WTC11 (cell line): ENCODE data around the gene DPYSL3. TPM values are rescaled to one million over a fixed set of nuclear protein-coding genes. Genes with fewer than 3 reads are reported as not detected.
A peak's percentile ranks its signal among the peaks of the same experiment; 100 is the strongest.
"Not testable (repeated sequence)": the region's sequence is repeated elsewhere in the genome, so short reads cannot be mapped to it uniquely, and the experiment has no call there.

Experiments used
- ATAC-seq: fragments of 200-7000 bp; cut with Tn5 transposase; 2 replicates; pipeline ENCODE4 v1.10.0; 2021; ENCODE audit warnings: mild to moderate bottlenecking, moderate library complexity
- CTCF ChIA-PET: fragments of 300-600 bp; sonication (Branson Sonifier 250); formaldehyde crosslinking; loops from one replicate; lab custom pipeline; 2021; ENCODE audit warnings: antibody characterized with exemption; lab: Charles Lee
- POLR2A ChIA-PET: fragments of 350-600 bp; sonication (Branson Sonifier 250); formaldehyde crosslinking; loops from one replicate; lab custom pipeline; 2021; ENCODE audit warnings: antibody characterized with exemption; lab: Charles Lee
- DNase-seq: peaks from one replicate; pipeline ENCODE4 v3.0.0; 2021; ENCODE audit warnings: low spot score
- H3K27ac Mint-ChIP-seq: 2 replicates; pipeline ENCODE4 v1.8.0; 2021; ENCODE audit warnings: mixed read lengths
- H3K27me3 Mint-ChIP-seq: 2 replicates; pipeline ENCODE4 v1.8.0; 2021; ENCODE audit warnings: low read depth, mild to moderate bottlenecking, moderate library complexity, mixed read lengths
- H3K36me3 Mint-ChIP-seq: 2 replicates; pipeline ENCODE4 v1.8.0; 2021; ENCODE audit warnings: mixed read lengths
- H3K4me1 Mint-ChIP-seq: 2 replicates; pipeline ENCODE4 v1.8.0; 2022; ENCODE audit warnings: mixed read lengths
- H3K4me3 Mint-ChIP-seq: 2 replicates; pipeline ENCODE4 v1.8.0; 2021; ENCODE audit warnings: mild to moderate bottlenecking, moderate library complexity, mixed read lengths
- H3K9me3 Mint-ChIP-seq: 2 replicates; pipeline ENCODE4 v1.8.0; 2021; ENCODE audit warnings: mixed read lengths
- CDX4 ChIP-seq: fragments of 250-450 bp; sonication (Bioruptor Pico); IDR thresholded peaks from 2 replicates; pipeline ENCODE4 v1.9.0; 2021; ENCODE audit warnings: moderate library complexity, mild to moderate bottlenecking, inconsistent platforms, borderline replicate concordance
- CREB1 ChIP-seq: sonication (generic); formaldehyde crosslinking; IDR thresholded peaks from 2 replicates; pipeline ENCODE4 v1.8.0; 2023; ENCODE audit warnings: mild to moderate bottlenecking, missing genetic modification reagents
- CREM ChIP-seq: sonication (generic); formaldehyde crosslinking; IDR thresholded peaks from 2 replicates; pipeline ENCODE4 v1.8.1; 2022; ENCODE audit warnings: mild to moderate bottlenecking, missing genetic modification reagents, moderate library complexity
- CTCF ChIP-seq: fragments of 200-600 bp; IDR thresholded peaks from 2 replicates; pipeline ENCODE4 v1.8.0; 2022; ENCODE audit warnings: antibody characterized with exemption
- ESRRA ChIP-seq: sonication (generic); formaldehyde crosslinking; IDR thresholded peaks from 2 replicates; pipeline ENCODE4 v1.8.1; 2022; ENCODE audit warnings: mild to moderate bottlenecking, missing genetic modification reagents, borderline replicate concordance
- FOXP1 ChIP-seq: sonication (generic); formaldehyde crosslinking; IDR thresholded peaks from 2 replicates; pipeline ENCODE4 v1.8.0; 2022; ENCODE audit warnings: missing genetic modification reagents, mild to moderate bottlenecking, moderate library complexity, borderline replicate concordance
- GTF2I ChIP-seq: fragments of 250-450 bp; sonication (Bioruptor Pico); conservative IDR thresholded peaks from 2 replicates; pipeline ENCODE4 v1.4.0; 2021; ENCODE audit warnings: mild to moderate bottlenecking
- NR1H2 ChIP-seq: sonication (generic); formaldehyde crosslinking; IDR thresholded peaks from 2 replicates; pipeline ENCODE4 v1.9.0; 2021; ENCODE audit warnings: mild to moderate bottlenecking, moderate library complexity, missing genetic modification reagents
- NR2C2 ChIP-seq: sonication (generic); formaldehyde crosslinking; IDR thresholded peaks from 2 replicates; pipeline ENCODE4 v1.8.0; 2022; ENCODE audit warnings: mild to moderate bottlenecking, missing genetic modification reagents
- PRRX2 ChIP-seq: fragments of 250-450 bp; sonication (Bioruptor Pico); IDR thresholded peaks from 2 replicates; pipeline ENCODE4 v1.8.0; 2021; ENCODE audit warnings: mild to moderate bottlenecking
- RELA ChIP-seq: sonication (generic); formaldehyde crosslinking; IDR thresholded peaks from 2 replicates; pipeline ENCODE4 v1.8.1; 2022; ENCODE audit warnings: missing genetic modification reagents, mild to moderate bottlenecking, borderline replicate concordance
- SMAD4 ChIP-seq: sonication (generic); formaldehyde crosslinking; IDR thresholded peaks from 2 replicates; pipeline ENCODE4 v1.8.0; 2022; ENCODE audit warnings: mild to moderate bottlenecking, missing genetic modification reagents
- ZNF138 ChIP-seq: sonication (generic); formaldehyde crosslinking; conservative IDR thresholded peaks from 2 replicates; pipeline ENCODE4 v1.8.1; 2022; ENCODE audit warnings: mild to moderate bottlenecking, moderate library complexity, missing genetic modification reagents
- total RNA-seq: library from RNA; stranded (reverse); gene quantifications from 3 replicates; pipeline ENCODE4 v1.2.3, GENCODE V29; 2021

DPYSL3 gene
- total RNA-seq, 1 experiment from 2014 or later = 358 TPM

GRCh38 chr5:147371290-147371689, 138.6 kb downstream of the DPYSL3 start:
- CTCF ChIA-PET = interaction anchor here (0.5 to 2.9 kb wide), 2 partner anchors 148 to 161 kb away, joined by 3 to 75 read pairs; no protein-coding TSS in a partner anchor
- H3K27ac Mint-ChIP-seq = no peak overlapping the region
- H3K36me3 Mint-ChIP-seq = no peaks in the 10 kb centered on the region
- TF ChIP-seq ZNF138 (CRISPR knock-in tag) (no peak), GTF2I (peak; percentile 67; the same call in 1 of the 2 replicates)
- TF ChIP-seq, all 79 proteins: peak for 1
- H3K4me1 Mint-ChIP-seq = peaks cover 12% of the 10 kb centered on the region
- H3K27me3 Mint-ChIP-seq = no peaks in the 10 kb centered on the region
- H3K9me3 Mint-ChIP-seq = peaks cover 3% of the 10 kb centered on the region; the same call in 1 of the 2 replicates
- POLR2A ChIA-PET = interaction anchor here (0.6 kb wide), 1 partner anchor 19 kb away, joined by 3 read pairs; no protein-coding TSS in a partner anchor
- DNase-seq (no peak), ATAC-seq (no peak)
- H3K4me3 Mint-ChIP-seq = no peak overlapping the region

- no peaks in the 10 kb centered on the region for H3K27me3 Mint-ChIP-seq
- CTCF ChIA-PET = interaction anchor here (0.7 to 2.9 kb wide), 40 partner anchors 8 to 838 kb away, joined by 3 to 75 read pairs (median 4); partner anchors contain the start of gene STK32A
- ATAC-seq (peak; percentile 71), DNase-seq (no peak)
- H3K4me1 Mint-ChIP-seq = peaks cover 6% of the 10 kb centered on the region
- TF ChIP-seq RELA (CRISPR knock-in tag) (no peak), CTCF (peak; percentile 31; the same call in 1 of the 2 replicates)
- TF ChIP-seq, all 79 proteins: peak for 1
- Mint-ChIP-seq H3K9me3 (peaks cover 3% of the 10 kb centered on the region; the same call in 1 of the 2 replicates), H3K36me3 (no peaks in the 10 kb centered on the region), H3K4me3 (no peak overlapping the region), H3K27ac (no peak overlapping the region)
- POLR2A ChIA-PET = interaction anchor here (0.5 kb wide), 1 partner anchor 171 kb away, joined by 3 read pairs; no protein-coding TSS in a partner anchor
Observed at GRCh38 chr5:147369742-147370374, 140.0 kb downstream of the DPYSL3 start.

DNA sequence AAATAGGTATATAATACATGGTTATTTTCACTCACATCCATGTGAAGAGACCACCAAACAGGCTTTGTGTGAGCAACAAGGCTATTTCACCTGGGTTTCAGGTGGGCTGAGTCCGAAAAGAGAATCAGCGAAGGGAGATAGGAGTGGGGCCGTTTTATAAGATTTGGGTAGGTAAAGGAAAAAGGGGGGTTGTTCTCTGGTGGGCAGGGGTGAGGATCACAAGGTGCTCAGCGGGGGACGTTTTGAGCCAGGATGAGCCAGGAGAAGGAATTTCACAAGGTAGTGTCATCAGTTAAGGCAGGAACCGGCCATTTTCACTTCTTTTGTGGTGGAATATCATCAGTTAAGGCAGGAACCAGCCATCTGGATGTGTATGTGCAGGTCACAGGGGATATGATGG, 142.5 kb downstream of the DPYSL3 start:
- DNase-seq, H3K27ac Mint-ChIP-seq, ATAC-seq, H3K9me3 Mint-ChIP-seq, POLR2A ChIA-PET, H3K4me3 Mint-ChIP-seq, H3K27me3 Mint-ChIP-seq, H3K4me1 Mint-ChIP-seq, H3K36me3 Mint-ChIP-seq: not testable (repeated sequence)
- CTCF ChIA-PET = interaction anchor here (1.5 to 2.2 kb wide), 2 partner anchors 143 to 179 kb away, joined by 3 to 7 read pairs; no protein-coding TSS in a partner anchor

- ChIA-PET POLR2A (no interaction called here), CTCF (interaction anchor here (1.6 kb wide), 1 partner anchor 137 kb away, joined by 6 read pairs; no protein-coding TSS in a partner anchor)
- no peak overlapping the region for H3K27ac Mint-ChIP-seq
- no peaks in the 10 kb centered on the region for H3K36me3 Mint-ChIP-seq
- H3K4me3 Mint-ChIP-seq = no peak overlapping the region
- no peaks in the 10 kb centered on the region for H3K4me1 Mint-ChIP-seq
- 0 out of 2 replicates have a peak, but pooled peaks cover 4% of the 10 kb centered on the region for H3K9me3 Mint-ChIP-seq
- no peaks in the 10 kb centered on the region for H3K27me3 Mint-ChIP-seq
- DNase-seq (no peak), ATAC-seq (no peak)
- TF ChIP-seq FOXP1 (CRISPR knock-in tag) (no peak), NR2C2 (CRISPR knock-in tag) (no peak), NR1H2 (CRISPR knock-in tag) (no peak), CDX4 (CRISPR knock-in tag) (no peak), CREM (CRISPR knock-in tag) (no peak), SMAD4 (CRISPR knock-in tag) (no peak), PRRX2 (CRISPR knock-in tag) (no peak), ESRRA (CRISPR knock-in tag) (no peak), CTCF (no peak), CREB1 (CRISPR knock-in tag) (no peak)
Observed at GRCh38 chr5:147361441-147362175, 148.3 kb downstream of the DPYSL3 start.
